Kidney (tissue), 14 donors: ENCODE data around the gene ATP6V0A4. TPM values are rescaled to one million over a fixed set of nuclear protein-coding genes. Genes with fewer than 3 reads are reported as not detected.
"Not testable (repeated sequence)": the region's sequence is repeated elsewhere in the genome, so short reads cannot be mapped to it uniquely, and the experiment has no call there.

ENCODE experiments used
- DNase-seq, 5 donors: peaks; one replicate each; pipeline ENCODE4 v3.0.0-alpha.2; 2013 to 2020
- FAIRE-seq: peaks from 2 replicates; lab custom pipeline; 2012; peaks lifted over from hg19 to GRCh38; lab: Jason Lieb, UNC
- H3K27ac ChIP-seq, 2 donors: one replicate each; pipeline ENCODE4 v1.7.0; 2013; ENCODE audit warnings: low read depth in 2 of 2, low read length in 2 of 2, inconsistent platforms in 1 of 2
- H3K27me3 ChIP-seq: one replicate; pipeline ENCODE4 v1.7.1; 2013; ENCODE audit warnings: low read length, inconsistent platforms; ENCODE audit not compliant: control insufficient read depth, insufficient read depth
- H3K36me3 ChIP-seq, 3 donors: one replicate each; pipeline versions ENCODE4 v1.7.0 to v1.7.1; 2013; ENCODE audit warnings: low read length in 3 of 3, control low read depth in 1 of 3, inconsistent platforms in 1 of 3; ENCODE audit not compliant: insufficient read depth in 3 of 3, control insufficient read depth in 2 of 3
- H3K4me1 ChIP-seq, 3 donors: one replicate each; pipeline versions ENCODE4 v1.7.0 to v1.7.1; 2013; ENCODE audit warnings: low read length in 3 of 3, inconsistent platforms in 1 of 3, low read depth in 1 of 3; ENCODE audit not compliant: control insufficient read depth in 2 of 3, insufficient read depth in 2 of 3
- H3K4me3 ChIP-seq, 3 donors: one replicate each; pipeline versions ENCODE4 v1.7.0 to v1.8.1; 2013; ENCODE audit warnings: low read length in 3 of 3, control low read depth in 1 of 3, inconsistent platforms in 1 of 3
- H3K9ac ChIP-seq, 3 donors: one replicate each; pipeline versions ENCODE4 v1.7.0 to v1.7.1; 2013; ENCODE audit warnings: low read length in 3 of 3, control low read depth in 1 of 3, inconsistent platforms in 1 of 3
- H3K9me3 ChIP-seq, 3 donors: one replicate each; pipeline versions ENCODE4 v1.7.0 to v1.7.1; 2013; ENCODE audit warnings: low read length in 3 of 3, control low read depth in 1 of 3, inconsistent platforms in 1 of 3; ENCODE audit not compliant: control insufficient read depth in 2 of 3, insufficient read depth in 1 of 3
- intact Hi-C: fragments of 100-400 bp; cut with DNase I; formaldehyde crosslinking; loops from one replicate; pipeline ENCODE4 v1.11.1; 2022
- polyA plus RNA-seq: library from polyadenylated mRNA; stranded (reverse); fragments of 350-450 nt; fragmentation: Illumina TruSeq; extraction: RNeasy Lipid Tissue Mini Kit (QIAGEN cat#74804); gene quantifications from one replicate; pipeline ENCODE4 v1.2.3, GENCODE V29; 2014; ENCODE audit warnings: low read depth, low replicate concordance; ENCODE audit not compliant: insufficient read depth
- total RNA-seq: library from RNA; stranded (reverse); fragmentation: NEBNext Ultra II Directional; extraction: Animal tissue kit (Norgen Biotek cat#: 25700); gene quantifications from one replicate; pipeline ENCODE4 v1.2.1, GENCODE V29; 2021
- TF ChIP-seq, protein P1 (sequence below): IDR thresholded peaks from 3 replicates; pipeline ENCODE4 v1.5.1; 2012; ENCODE audit warnings: mild to moderate bottlenecking, moderate library complexity, borderline replicate concordance; ENCODE audit not compliant: insufficient read depth; ENCODE audit errors: extremely low read depth
- donor health status: control.
- donor health status: control.
- donor health status: control.
- donor health status: control.
- donor health status: control.
- donor health status: DM: yes; HTN: yes; CAD: no.
- donor health status: Normal renal cell carcinoma (clear cell type).

The ATP6V0A4 gene
- total and polyA plus RNA-seq, 2 donors from 2014 or later: 30.5 to 140 TPM

- H3K9me3 ChIP-seq: no peaks in the 10 kb centered on the region
- no peaks in the 10 kb centered on the region for H3K36me3 ChIP-seq
- no peak overlapping the region for H3K4me3 ChIP-seq
- TF ChIP-seq, protein P1, sequence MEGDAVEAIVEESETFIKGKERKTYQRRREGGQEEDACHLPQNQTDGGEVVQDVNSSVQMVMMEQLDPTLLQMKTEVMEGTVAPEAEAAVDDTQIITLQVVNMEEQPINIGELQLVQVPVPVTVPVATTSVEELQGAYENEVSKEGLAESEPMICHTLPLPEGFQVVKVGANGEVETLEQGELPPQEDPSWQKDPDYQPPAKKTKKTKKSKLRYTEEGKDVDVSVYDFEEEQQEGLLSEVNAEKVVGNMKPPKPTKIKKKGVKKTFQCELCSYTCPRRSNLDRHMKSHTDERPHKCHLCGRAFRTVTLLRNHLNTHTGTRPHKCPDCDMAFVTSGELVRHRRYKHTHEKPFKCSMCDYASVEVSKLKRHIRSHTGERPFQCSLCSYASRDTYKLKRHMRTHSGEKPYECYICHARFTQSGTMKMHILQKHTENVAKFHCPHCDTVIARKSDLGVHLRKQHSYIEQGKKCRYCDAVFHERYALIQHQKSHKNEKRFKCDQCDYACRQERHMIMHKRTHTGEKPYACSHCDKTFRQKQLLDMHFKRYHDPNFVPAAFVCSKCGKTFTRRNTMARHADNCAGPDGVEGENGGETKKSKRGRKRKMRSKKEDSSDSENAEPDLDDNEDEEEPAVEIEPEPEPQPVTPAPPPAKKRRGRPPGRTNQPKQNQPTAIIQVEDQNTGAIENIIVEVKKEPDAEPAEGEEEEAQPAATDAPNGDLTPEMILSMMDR: no peak
- DNase-seq: peak in 2 of 5 donors; percentile 27 to 74
- H3K27me3 ChIP-seq: no peaks in the 10 kb centered on the region
- H3K27ac ChIP-seq: no peak overlapping the region
- intact Hi-C loops: no loop called here
- no peaks in the 10 kb centered on the region for H3K4me1 ChIP-seq
- no peak overlapping the region for H3K9ac ChIP-seq
- FAIRE-seq: no peak
Measured at GRCh38 chr7:138691178-138691577, 106.8 kb downstream of the ATP6V0A4 start.

- Histone ChIP-seq H3K27ac (no peak overlapping the region), H3K9ac (no peak overlapping the region), H3K4me1 (no peaks in the 10 kb centered on the region), H3K9me3 (no peaks in the 10 kb centered on the region), H3K36me3 (no peaks in the 10 kb centered on the region), H3K27me3 (no peaks in the 10 kb centered on the region), H3K4me3 (no peak overlapping the region)
- intact Hi-C loops: no loop called here
- DNase-seq: no peak
- TF ChIP-seq, protein P1: no peak
- FAIRE-seq: no peak
Measured at GRCh38 chr7:138690495-138690894, 107.5 kb downstream of the ATP6V0A4 start.

- H3K27me3 ChIP-seq, H3K4me3 ChIP-seq, H3K9ac ChIP-seq, H3K9me3 ChIP-seq, H3K4me1 ChIP-seq, H3K36me3 ChIP-seq, H3K27ac ChIP-seq, DNase-seq, FAIRE-seq, intact Hi-C loops: not testable (repeated sequence)
Measured at GRCh38 chr7:138688037-138688436, 110.0 kb downstream of the ATP6V0A4 start.

GRCh38 chr7:138684340-138684739, 113.7 kb downstream of the ATP6V0A4 start:
- FAIRE-seq (no peak), DNase-seq (no peak)
- no peaks in the 10 kb centered on the region for H3K36me3 ChIP-seq
- H3K9ac ChIP-seq: no peak overlapping the region
- H3K4me1 ChIP-seq: no peaks in the 10 kb centered on the region
- H3K9me3 ChIP-seq: no peaks in the 10 kb centered on the region
- no peak overlapping the region for H3K4me3 ChIP-seq
- TF ChIP-seq, protein P1: no peak
- H3K27me3 ChIP-seq: no peaks in the 10 kb centered on the region
- intact Hi-C loops: no loop called here
- H3K27ac ChIP-seq: no peak overlapping the region
